SK-N-SH treated with all-trans-retinoic acid at 6 μM for 48 hours (cell line): Measurements from ENCODE around the gene DPP6.

Experiments used
- ARNTL ChIP-seq: fragments of 450-650 bp; formaldehyde crosslinking; IDR thresholded peaks from 2 replicates; pipeline ENCODE4 v1.5.0; 2020; ENCODE audit warnings: low read depth, mild to moderate bottlenecking, moderate library complexity, borderline replicate concordance
- CREB5 ChIP-seq: fragments of 250-450 bp; sonication (Bioruptor Pico); IDR thresholded peaks from 2 replicates; pipeline ENCODE4 v1.5.1; 2020; ENCODE audit warnings: low read depth, mild to moderate bottlenecking, moderate library complexity
- ZNF565 ChIP-seq: fragments of 450-650 bp; formaldehyde crosslinking; conservative IDR thresholded peaks from 2 replicates; pipeline ENCODE4 v1.5.0; 2020; ENCODE audit warnings: low read depth, mild to moderate bottlenecking, moderate library complexity

GRCh38 chr7:154879629-154880028 is 827.4 kb downstream of the DPP6 start:
- TF ChIP-seq CREB5 (no peak), ARNTL (CRISPR knock-in tag) (no peak), ZNF565 (CRISPR knock-in tag) (no peak)
